Progenitor cell of endocrine pancreas (in vitro differentiated cells): Measurements from ENCODE around the gene ADPGK. TPM values are rescaled to one million over a fixed set of nuclear protein-coding genes. Genes with fewer than 3 reads are reported as not detected.

ENCODE experiments used
- DNase-seq: peaks from one replicate; pipeline ENCODE4 v3.0.0; 2021; ENCODE audit warnings: low spot score; ENCODE audit not compliant: unreplicated experiment
- H3K27ac Mint-ChIP-seq: 2 replicates; pipeline ENCODE4 v1.8.0; 2021; ENCODE audit warnings: mild to moderate bottlenecking, moderate library complexity, mixed read lengths
- H3K27me3 Mint-ChIP-seq: 2 replicates; pipeline ENCODE4 v1.8.0; 2021; ENCODE audit warnings: mixed read lengths
- H3K36me3 Mint-ChIP-seq: 2 replicates; pipeline ENCODE4 v1.8.0; 2022; ENCODE audit warnings: mixed read lengths; ENCODE audit not compliant: insufficient read depth
- H3K4me1 Mint-ChIP-seq: 2 replicates; pipeline ENCODE4 v1.8.0; 2021; ENCODE audit warnings: low read depth, mixed read lengths
- H3K4me3 Mint-ChIP-seq: 2 replicates; pipeline ENCODE4 v1.8.0; 2021; ENCODE audit warnings: low read depth, mild to moderate bottlenecking, moderate library complexity, mixed read lengths
- H3K9me3 Mint-ChIP-seq: 2 replicates; pipeline ENCODE4 v1.8.0; 2021; ENCODE audit warnings: low read depth, mixed read lengths
- CTCF ChIP-seq: fragments of 200-600 bp; sonication (generic); IDR thresholded peaks from one replicate; pipeline ENCODE4 v1.5.0; 2021; ENCODE audit warnings: antibody characterized with exemption, mild to moderate bottlenecking; ENCODE audit not compliant: unreplicated experiment
- total RNA-seq: library from RNA; stranded (reverse); gene quantifications from 2 replicates; pipeline ENCODE4 v1.2.1, GENCODE V29; 2021

Gene ADPGK
- total RNA-seq, 1 donor from 2014 or later = 52.6 TPM

DNA sequence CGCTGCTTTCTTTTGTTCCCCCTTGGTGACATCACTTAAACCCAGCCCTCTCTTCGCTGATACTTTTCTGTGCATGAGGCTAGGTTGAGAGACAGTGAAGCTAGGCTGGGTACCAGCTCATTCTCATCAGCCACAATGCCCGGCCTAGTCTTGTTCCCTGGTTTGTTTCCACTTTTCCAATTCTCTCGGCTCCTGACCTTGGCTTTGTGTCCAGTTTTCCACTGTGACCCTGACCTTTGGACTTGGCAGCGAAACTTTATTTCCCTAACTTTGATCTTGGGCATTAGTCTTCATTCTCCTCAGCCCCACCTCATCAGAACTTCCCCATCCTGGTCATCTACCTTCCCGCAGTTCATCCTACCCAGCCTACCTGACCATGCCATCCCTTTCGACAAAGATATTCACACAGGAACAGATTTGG lies 908 bp upstream of the ADPGK start:
- DNase-seq = no peak

GRCh38 chr15:72783004-72783639 lies 436 bp downstream of the ADPGK start:
- Mint-ChIP-seq H3K36me3 (peaks cover 2% of the 10 kb centered on the region), H3K4me3 (peak overlapping the region; percentile 87), H3K4me1 (peaks cover 15% of the 10 kb centered on the region), H3K9me3 (no peaks in the 10 kb centered on the region), H3K27me3 (no peaks in the 10 kb centered on the region), H3K27ac (peak overlapping the region; percentile 95)
- no peak for DNase-seq
- no peak for TF ChIP-seq CTCF

More for the DNA sequence above, 908 bp upstream of the ADPGK start:
- peak overlapping the region; percentile 87 for H3K4me3 Mint-ChIP-seq
- H3K27ac Mint-ChIP-seq = peak overlapping the region; percentile 98
- TF ChIP-seq CTCF = no peak
- H3K36me3 Mint-ChIP-seq = no peaks in the 10 kb centered on the region
- H3K4me1 Mint-ChIP-seq = peaks cover 15% of the 10 kb centered on the region
- no peaks in the 10 kb centered on the region for H3K27me3 Mint-ChIP-seq
- no peaks in the 10 kb centered on the region for H3K9me3 Mint-ChIP-seq

DNA sequence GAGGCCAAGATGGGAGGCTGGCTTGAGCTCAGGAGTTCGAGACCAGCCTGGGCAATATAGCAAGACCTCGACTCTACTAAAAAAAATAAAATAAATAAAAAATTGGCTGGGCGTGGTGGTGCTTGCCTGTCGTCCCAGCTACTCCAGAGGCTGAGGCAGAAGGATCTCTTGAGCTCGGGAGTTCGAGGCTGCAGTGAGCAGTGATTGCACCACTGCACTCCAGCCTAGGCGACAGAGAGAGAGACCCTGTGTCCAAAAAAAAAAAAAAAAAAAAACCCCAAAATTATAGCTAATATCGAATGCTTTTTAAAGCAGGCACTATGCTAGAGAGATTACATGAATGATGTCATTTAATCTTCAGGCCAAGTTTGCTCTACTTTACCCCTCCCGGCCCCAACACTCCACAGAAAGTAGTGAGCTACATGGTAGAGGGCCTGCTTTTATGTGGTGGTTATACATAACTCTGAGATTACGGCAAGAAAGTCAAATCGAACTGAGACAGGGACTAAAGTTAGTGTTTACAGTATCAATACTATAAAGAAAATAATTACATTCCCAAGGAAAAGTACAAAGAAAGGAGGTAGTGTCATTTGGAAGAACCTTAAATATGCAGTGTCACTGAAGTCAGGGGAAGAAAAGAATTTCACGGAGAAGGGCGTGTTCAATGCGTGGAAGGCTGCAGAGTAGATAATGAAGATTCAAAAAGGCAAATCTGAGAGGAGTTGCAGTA lies 1.1 kb downstream of the ADPGK start:
- peak overlapping the region; percentile 87 for H3K4me3 Mint-ChIP-seq
- H3K4me1 Mint-ChIP-seq = peaks cover 15% of the 10 kb centered on the region
- no peak for DNase-seq
- H3K27me3 Mint-ChIP-seq = no peaks in the 10 kb centered on the region
- peaks cover 3% of the 10 kb centered on the region for H3K36me3 Mint-ChIP-seq
- peak overlapping the region; percentile 95 for H3K27ac Mint-ChIP-seq
- TF ChIP-seq CTCF = no peak
- H3K9me3 Mint-ChIP-seq = no peaks in the 10 kb centered on the region

- no peak for DNase-seq
- peak overlapping the region; percentile 43 for H3K4me3 Mint-ChIP-seq
- H3K36me3 Mint-ChIP-seq = peaks cover 3% of the 10 kb centered on the region
- H3K27ac Mint-ChIP-seq = peak overlapping the region; percentile 2
- no peaks in the 10 kb centered on the region for H3K27me3 Mint-ChIP-seq
- no peaks in the 10 kb centered on the region for H3K9me3 Mint-ChIP-seq
- H3K4me1 Mint-ChIP-seq = peaks cover 15% of the 10 kb centered on the region
- TF ChIP-seq CTCF = no peak
Observed at GRCh38 chr15:72781631-72782030, 1.9 kb downstream of the ADPGK start.

- Mint-ChIP-seq H3K4me1 (peaks cover 11% of the 10 kb centered on the region), H3K4me3 (no peak overlapping the region)
Observed at GRCh38 chr15:72778796-72779195, 4.8 kb downstream of the ADPGK start.

More at GRCh38 chr15:72778796-72779195, 4.8 kb downstream of the ADPGK start:
- Mint-ChIP-seq H3K27me3 (no peaks in the 10 kb centered on the region), H3K27ac (no peak overlapping the region), H3K36me3 (peaks cover 6% of the 10 kb centered on the region), H3K9me3 (no peaks in the 10 kb centered on the region)
- no peak for DNase-seq
- no peak for TF ChIP-seq CTCF
